GM13977 (cell line): ENCODE results near the gene MKRN1.

Source experiments
- DNase-seq: peaks from one replicate; pipeline ENCODE4 v3.0.0; 2012; ENCODE audit warnings: low spot score
- in situ Hi-C: fragments of 300-500 bp; cut with MboI; formaldehyde crosslinking; loops from one replicate; pipeline ENCODE4 v1.12.0; 2022; ENCODE audit warnings: low sequenced_read_pairs, low pct_unique_long_range_greater_than_20kb, mixed read lengths, inconsistent platforms; ENCODE audit not compliant: unreplicated experiment
- TF ChIP-seq, protein P1 (sequence below): IDR thresholded peaks from 2 replicates; pipeline ENCODE4 v1.5.1; 2012; ENCODE audit warnings: mild to moderate bottlenecking, control low read depth; ENCODE audit not compliant: insufficient read depth; ENCODE audit errors: extremely low read depth, missing control alignments

Gene MKRN1

GRCh38 chr7:140453273-140453672 lies 26.0 kb downstream of the MKRN1 start:
- in situ Hi-C loops = no loop called here
- DNase-seq = no peak
- TF ChIP-seq, protein P1, sequence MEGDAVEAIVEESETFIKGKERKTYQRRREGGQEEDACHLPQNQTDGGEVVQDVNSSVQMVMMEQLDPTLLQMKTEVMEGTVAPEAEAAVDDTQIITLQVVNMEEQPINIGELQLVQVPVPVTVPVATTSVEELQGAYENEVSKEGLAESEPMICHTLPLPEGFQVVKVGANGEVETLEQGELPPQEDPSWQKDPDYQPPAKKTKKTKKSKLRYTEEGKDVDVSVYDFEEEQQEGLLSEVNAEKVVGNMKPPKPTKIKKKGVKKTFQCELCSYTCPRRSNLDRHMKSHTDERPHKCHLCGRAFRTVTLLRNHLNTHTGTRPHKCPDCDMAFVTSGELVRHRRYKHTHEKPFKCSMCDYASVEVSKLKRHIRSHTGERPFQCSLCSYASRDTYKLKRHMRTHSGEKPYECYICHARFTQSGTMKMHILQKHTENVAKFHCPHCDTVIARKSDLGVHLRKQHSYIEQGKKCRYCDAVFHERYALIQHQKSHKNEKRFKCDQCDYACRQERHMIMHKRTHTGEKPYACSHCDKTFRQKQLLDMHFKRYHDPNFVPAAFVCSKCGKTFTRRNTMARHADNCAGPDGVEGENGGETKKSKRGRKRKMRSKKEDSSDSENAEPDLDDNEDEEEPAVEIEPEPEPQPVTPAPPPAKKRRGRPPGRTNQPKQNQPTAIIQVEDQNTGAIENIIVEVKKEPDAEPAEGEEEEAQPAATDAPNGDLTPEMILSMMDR = no peak

DNA sequence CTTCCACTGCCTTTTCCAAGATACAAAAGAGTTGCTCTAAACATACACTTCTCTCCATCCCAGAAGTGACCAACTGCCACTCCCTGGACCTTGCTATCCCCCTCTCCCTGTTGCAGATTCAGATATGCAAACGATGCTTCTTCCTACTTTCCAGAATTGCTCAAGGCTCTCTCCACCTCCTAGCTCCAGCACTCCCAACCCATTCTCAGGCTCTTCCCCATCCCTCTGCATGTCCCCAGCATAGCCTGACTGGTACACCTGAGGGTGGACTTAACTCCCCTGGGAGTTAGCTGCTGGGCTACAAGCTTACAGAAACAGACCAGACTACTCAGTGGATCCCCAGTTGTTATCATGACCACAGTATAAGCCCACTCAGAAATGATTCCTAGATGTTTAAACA lies 27.6 kb downstream of the MKRN1 start:
- in situ Hi-C loops = no loop called here
- TF ChIP-seq, protein P1 = no peak
- no peak for DNase-seq

DNA sequence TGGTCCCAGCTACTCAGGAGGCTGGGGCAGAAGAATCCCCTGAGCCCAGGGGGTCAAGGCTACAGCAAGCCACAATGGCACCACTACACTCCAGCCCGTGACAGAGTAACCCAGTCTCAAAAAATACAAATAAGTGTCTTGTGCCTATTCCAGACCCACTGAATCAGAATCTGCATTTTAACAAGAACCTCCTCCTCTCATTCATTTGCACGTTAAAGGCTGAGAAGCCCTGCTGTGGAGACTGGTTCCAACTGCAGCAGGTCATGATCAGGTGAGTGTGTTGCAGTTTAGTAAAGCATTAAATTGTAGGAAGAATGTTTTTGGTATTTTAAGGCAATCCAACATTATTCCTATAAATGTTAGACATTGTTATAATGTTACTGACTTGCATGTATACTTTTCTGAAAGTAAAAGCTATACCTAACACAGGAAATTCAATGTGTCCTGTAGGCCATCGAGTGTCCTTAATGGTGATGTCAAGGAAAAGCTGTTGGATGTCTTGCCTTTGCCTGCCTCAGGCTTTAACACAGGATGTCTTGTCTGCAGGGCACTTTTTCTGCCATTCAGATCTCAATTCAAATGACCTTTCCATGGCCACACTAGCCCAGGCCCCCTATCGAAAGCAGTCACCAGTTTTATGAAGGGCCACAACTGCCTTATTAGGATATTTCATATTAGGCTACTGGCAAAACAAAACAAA lies 30.4 kb downstream of the MKRN1 start:
- in situ Hi-C loops = no loop called here
- DNase-seq = no peak
- TF ChIP-seq, protein P1 = no peak

GRCh38 chr7:140447841-140448240 lies 31.5 kb downstream of the MKRN1 start:
- TF ChIP-seq, protein P1 = no peak
- in situ Hi-C loops = no loop called here

DNA sequence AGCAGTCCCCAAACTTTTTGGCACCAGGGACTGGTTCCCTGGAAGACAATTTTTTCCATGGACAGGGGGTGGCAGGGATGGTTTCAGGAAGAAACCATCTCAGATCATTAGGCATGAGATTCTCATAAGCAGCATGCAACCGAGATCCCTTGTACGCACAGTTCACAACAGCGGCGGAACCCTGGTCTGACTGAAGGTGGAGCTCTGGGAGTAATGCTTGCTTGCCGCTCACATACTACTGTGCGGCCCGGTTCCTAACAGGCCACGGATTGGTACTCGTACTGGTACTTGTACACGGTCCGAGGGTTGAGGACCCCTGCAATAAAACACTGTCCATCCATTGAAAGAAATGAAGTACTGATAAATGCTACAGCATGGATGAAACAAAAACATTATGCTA lies 32.8 kb downstream of the MKRN1 start:
- no peak for DNase-seq
- in situ Hi-C loops = no loop called here
- TF ChIP-seq, protein P1 = no peak

More at GRCh38 chr7:140447841-140448240, 31.5 kb downstream of the MKRN1 start:
- DNase-seq = no peak

- TF ChIP-seq, protein P1 = no peak
- in situ Hi-C loops = no loop called here
These were observed 37.8 kb downstream of the MKRN1 start for GRCh38 chr7:140441519-140441918.

GRCh38 chr7:140440593-140440992 lies 38.7 kb downstream of the MKRN1 start:
- in situ Hi-C loops = no loop called here
- TF ChIP-seq, protein P1 = no peak
- no peak for DNase-seq

More at GRCh38 chr7:140441519-140441918, 37.8 kb downstream of the MKRN1 start:
- no peak for DNase-seq
